IMR-90 (cell line): ENCODE measurements around the gene L3MBTL3.

Source experiments
- BHLHE40 ChIP-seq: fragments of 150-350 bp; IDR thresholded peaks from 2 replicates; pipeline ENCODE4 v1.6.1; 2016; ENCODE audit warnings: mild to moderate bottlenecking, low read depth, low read length
- FOS ChIP-seq: fragments of 150-350 bp; IDR thresholded peaks from 2 replicates; pipeline ENCODE4 v1.6.1; 2016; ENCODE audit warnings: low read depth, low read length
- MAFK ChIP-seq: IDR thresholded peaks from 2 replicates; pipeline ENCODE4 v1.6.1; 2012; ENCODE audit warnings: low read depth, low read length, improper control_type of control experiment
- MAZ ChIP-seq: IDR thresholded peaks from 2 replicates; pipeline ENCODE4 v1.6.1; 2012; ENCODE audit warnings: low read depth, mild to moderate bottlenecking, low read length, improper control_type of control experiment, moderate library complexity, borderline replicate concordance
- MXI1 ChIP-seq: IDR thresholded peaks from 2 replicates; pipeline ENCODE4 v1.6.1; 2012; ENCODE audit warnings: low read depth, mild to moderate bottlenecking, low read length, moderate library complexity, borderline replicate concordance
- POLR2A ChIP-seq: IDR thresholded peaks from 2 replicates; pipeline ENCODE4 v1.6.1; 2012; ENCODE audit warnings: mild to moderate bottlenecking, low read depth, low read length
- TF ChIP-seq, protein P1 (sequence below): fragments of 150-350 bp; IDR thresholded peaks from 2 replicates; pipeline ENCODE4 v1.6.1; 2017; ENCODE audit warnings: mild to moderate bottlenecking, antibody characterized with exemption, low read length, low read depth
- TF ChIP-seq, protein P2 (sequence below): conservative IDR thresholded peaks from 2 replicates; pipeline ENCODE4 v1.5.1; 2012; ENCODE audit warnings: mild to moderate bottlenecking, low read depth, low read length, improper control_type of control experiment
- TF ChIP-seq, protein P3 (sequence below): fragments of 150-350 bp; IDR thresholded peaks from 2 replicates; pipeline ENCODE4 v1.6.1; 2016; ENCODE audit warnings: low read depth, mild to moderate bottlenecking, low read length, moderate library complexity, borderline replicate concordance

DNA sequence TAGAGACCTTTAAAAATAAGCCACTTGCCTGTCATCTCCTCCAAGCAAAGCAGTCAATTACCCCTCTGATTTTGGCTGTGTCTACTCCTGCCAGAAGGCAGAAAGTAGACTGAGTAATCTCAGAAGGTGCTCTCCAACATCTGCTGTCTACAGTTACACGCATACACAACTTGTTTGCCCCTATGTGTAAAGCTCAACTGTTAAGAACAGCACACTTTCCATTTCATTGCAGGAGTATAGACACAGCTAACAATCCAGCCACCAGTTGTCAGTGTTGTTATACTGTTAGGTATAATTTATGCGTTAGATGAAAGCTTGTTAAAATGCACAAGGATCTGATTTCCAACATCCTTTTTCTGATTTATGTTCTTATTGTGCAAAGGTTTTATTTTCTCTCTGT, 116.2 kb downstream of the L3MBTL3 start:
- no peak for TF ChIP-seq MXI1
- no peak for TF ChIP-seq FOS
- TF ChIP-seq, protein P1, sequence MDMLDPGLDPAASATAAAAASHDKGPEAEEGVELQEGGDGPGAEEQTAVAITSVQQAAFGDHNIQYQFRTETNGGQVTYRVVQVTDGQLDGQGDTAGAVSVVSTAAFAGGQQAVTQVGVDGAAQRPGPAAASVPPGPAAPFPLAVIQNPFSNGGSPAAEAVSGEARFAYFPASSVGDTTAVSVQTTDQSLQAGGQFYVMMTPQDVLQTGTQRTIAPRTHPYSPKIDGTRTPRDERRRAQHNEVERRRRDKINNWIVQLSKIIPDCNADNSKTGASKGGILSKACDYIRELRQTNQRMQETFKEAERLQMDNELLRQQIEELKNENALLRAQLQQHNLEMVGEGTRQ: no peak
- TF ChIP-seq MAFK: no peak
- TF ChIP-seq, protein P2, sequence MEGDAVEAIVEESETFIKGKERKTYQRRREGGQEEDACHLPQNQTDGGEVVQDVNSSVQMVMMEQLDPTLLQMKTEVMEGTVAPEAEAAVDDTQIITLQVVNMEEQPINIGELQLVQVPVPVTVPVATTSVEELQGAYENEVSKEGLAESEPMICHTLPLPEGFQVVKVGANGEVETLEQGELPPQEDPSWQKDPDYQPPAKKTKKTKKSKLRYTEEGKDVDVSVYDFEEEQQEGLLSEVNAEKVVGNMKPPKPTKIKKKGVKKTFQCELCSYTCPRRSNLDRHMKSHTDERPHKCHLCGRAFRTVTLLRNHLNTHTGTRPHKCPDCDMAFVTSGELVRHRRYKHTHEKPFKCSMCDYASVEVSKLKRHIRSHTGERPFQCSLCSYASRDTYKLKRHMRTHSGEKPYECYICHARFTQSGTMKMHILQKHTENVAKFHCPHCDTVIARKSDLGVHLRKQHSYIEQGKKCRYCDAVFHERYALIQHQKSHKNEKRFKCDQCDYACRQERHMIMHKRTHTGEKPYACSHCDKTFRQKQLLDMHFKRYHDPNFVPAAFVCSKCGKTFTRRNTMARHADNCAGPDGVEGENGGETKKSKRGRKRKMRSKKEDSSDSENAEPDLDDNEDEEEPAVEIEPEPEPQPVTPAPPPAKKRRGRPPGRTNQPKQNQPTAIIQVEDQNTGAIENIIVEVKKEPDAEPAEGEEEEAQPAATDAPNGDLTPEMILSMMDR: no peak
- TF ChIP-seq POLR2A: no peak
- TF ChIP-seq BHLHE40: no peak
- TF ChIP-seq, protein P3, sequence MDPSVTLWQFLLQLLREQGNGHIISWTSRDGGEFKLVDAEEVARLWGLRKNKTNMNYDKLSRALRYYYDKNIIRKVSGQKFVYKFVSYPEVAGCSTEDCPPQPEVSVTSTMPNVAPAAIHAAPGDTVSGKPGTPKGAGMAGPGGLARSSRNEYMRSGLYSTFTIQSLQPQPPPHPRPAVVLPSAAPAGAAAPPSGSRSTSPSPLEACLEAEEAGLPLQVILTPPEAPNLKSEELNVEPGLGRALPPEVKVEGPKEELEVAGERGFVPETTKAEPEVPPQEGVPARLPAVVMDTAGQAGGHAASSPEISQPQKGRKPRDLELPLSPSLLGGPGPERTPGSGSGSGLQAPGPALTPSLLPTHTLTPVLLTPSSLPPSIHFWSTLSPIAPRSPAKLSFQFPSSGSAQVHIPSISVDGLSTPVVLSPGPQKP: no peak
- no peak for TF ChIP-seq MAZ
